Measurements from ENCODE around the gene ALPK3. TPM values are rescaled to one million over a fixed set of nuclear protein-coding genes. Genes with fewer than 3 reads are reported as not detected.

Gene ALPK3
- total RNA-seq, 1 donor from 2014 or later, result 5.4 TPM

DNA sequence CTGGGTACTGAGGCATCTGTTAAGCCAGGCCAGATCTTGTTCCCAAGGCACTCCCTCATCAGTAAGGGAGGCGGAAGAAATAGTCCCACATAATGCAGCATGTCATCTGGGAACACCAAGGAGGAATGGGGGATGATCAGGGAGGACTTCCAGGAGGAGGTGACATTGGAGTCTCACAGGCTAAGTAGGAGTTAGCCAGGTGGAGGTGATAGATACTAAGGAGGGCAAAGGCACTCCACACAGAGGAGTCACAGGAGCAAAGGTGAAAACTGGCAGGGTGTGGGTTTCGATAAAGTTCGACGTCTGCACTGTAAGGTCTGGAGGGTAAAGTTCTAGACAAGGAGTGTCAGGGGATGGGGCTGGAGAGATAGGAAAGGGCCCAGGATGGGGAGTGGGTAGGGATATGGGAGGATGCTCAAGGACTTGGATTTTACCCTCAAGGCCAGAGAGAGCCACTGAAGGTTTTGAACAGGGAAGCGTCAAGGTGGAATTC, 73.6 kb downstream of the ALPK3 start:
- H3K4me2 ChIP-seq, result no peak overlapping the region
- DNase-seq (ENCODE audit: low spot score), result no peak
- H3K36me3 ChIP-seq, result no peaks in the 10 kb centered on the region
- H3K79me2 ChIP-seq (ENCODE audit: low read depth), result no peaks in the 10 kb centered on the region
- no peak for TF ChIP-seq EZH2phosphoT487 (IDR thresholded peaks at IDR 0.05)
- no peak for TF ChIP-seq EZH2 (IDR thresholded peaks at IDR 0.05)
- TF ChIP-seq, protein P1, sequence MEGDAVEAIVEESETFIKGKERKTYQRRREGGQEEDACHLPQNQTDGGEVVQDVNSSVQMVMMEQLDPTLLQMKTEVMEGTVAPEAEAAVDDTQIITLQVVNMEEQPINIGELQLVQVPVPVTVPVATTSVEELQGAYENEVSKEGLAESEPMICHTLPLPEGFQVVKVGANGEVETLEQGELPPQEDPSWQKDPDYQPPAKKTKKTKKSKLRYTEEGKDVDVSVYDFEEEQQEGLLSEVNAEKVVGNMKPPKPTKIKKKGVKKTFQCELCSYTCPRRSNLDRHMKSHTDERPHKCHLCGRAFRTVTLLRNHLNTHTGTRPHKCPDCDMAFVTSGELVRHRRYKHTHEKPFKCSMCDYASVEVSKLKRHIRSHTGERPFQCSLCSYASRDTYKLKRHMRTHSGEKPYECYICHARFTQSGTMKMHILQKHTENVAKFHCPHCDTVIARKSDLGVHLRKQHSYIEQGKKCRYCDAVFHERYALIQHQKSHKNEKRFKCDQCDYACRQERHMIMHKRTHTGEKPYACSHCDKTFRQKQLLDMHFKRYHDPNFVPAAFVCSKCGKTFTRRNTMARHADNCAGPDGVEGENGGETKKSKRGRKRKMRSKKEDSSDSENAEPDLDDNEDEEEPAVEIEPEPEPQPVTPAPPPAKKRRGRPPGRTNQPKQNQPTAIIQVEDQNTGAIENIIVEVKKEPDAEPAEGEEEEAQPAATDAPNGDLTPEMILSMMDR (IDR thresholded peaks at IDR 0.05), result no peak
- no peak overlapping the region for H3K4me3 ChIP-seq
- no peaks in the 10 kb centered on the region for H4K20me1 ChIP-seq (ENCODE audit: low read depth)
- no peaks in the 10 kb centered on the region for H3K27me3 ChIP-seq
- H3K27ac Mint-ChIP-seq, result no peak overlapping the region
- peaks cover 8% of the 10 kb centered on the region for H3K27me3 Mint-ChIP-seq (ENCODE audit: insufficient read depth, low read depth)
- no peaks in the 10 kb centered on the region for H3K36me3 Mint-ChIP-seq
- H3K4me3 Mint-ChIP-seq, result no peak overlapping the region
- no peaks in the 10 kb centered on the region for H3K9me3 Mint-ChIP-seq
- no peak overlapping the region for H2AFZ ChIP-seq (replicated peaks)
- no peaks in the 10 kb centered on the region for H3F3A ChIP-seq (ENCODE audit: low read depth)
- H3K9me3 ChIP-seq (ENCODE audit: low read depth), result no peaks in the 10 kb centered on the region
- H3K4me1 ChIP-seq, result no peaks in the 10 kb centered on the region
- H3K4me1 Mint-ChIP-seq, result no peaks in the 10 kb centered on the region
- no peak overlapping the region for H3K27ac ChIP-seq
- H3K9ac ChIP-seq, result no peak overlapping the region

DNA sequence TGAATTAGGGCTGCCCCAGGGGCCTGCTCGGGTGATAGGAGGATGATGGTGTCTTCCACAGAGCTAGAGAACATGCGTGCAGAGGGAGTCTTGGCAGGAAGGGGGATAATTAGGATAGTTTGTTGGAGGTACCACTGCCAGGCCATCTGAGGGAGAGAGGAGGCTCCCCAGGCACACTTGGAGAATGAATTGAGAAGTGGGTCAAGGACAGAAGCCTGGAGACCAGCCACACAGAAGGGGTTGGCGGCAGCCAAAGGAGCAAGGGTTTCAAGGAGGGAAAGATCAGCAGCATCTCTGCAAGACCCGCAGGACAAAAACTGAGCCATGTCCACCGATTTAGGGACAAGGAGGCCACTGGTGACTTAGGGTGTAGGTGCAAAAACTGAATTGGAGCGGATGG, 74.2 kb downstream of the ALPK3 start:
- no peak overlapping the region for H3K4me3 Mint-ChIP-seq
- no peak overlapping the region for H3K27ac ChIP-seq
- no peaks in the 10 kb centered on the region for H3F3A ChIP-seq (ENCODE audit: low read depth)
- H3K27ac Mint-ChIP-seq, result no peak overlapping the region
- no peaks in the 10 kb centered on the region for H3K4me1 Mint-ChIP-seq
- H3K4me2 ChIP-seq, result no peak overlapping the region
- H3K9me3 ChIP-seq (ENCODE audit: low read depth), result no peaks in the 10 kb centered on the region
- no peaks in the 10 kb centered on the region for H4K20me1 ChIP-seq (ENCODE audit: low read depth)
- no peak overlapping the region for H3K9ac ChIP-seq
- H2AFZ ChIP-seq (replicated peaks), result no peak overlapping the region
- H3K27me3 Mint-ChIP-seq (ENCODE audit: insufficient read depth, low read depth), result peaks cover 8% of the 10 kb centered on the region
- TF ChIP-seq EZH2phosphoT487 (IDR thresholded peaks at IDR 0.05) (no peak), EZH2 (IDR thresholded peaks at IDR 0.05) (no peak)
- TF ChIP-seq, protein P1 (IDR thresholded peaks at IDR 0.05), result no peak
- DNase-seq (ENCODE audit: low spot score), result no peak
- H3K36me3 Mint-ChIP-seq, result no peaks in the 10 kb centered on the region
- H3K27me3 ChIP-seq, result no peaks in the 10 kb centered on the region
- H3K4me1 ChIP-seq, result no peaks in the 10 kb centered on the region
- no peaks in the 10 kb centered on the region for H3K9me3 Mint-ChIP-seq
- no peaks in the 10 kb centered on the region for H3K79me2 ChIP-seq (ENCODE audit: low read depth)
- no peaks in the 10 kb centered on the region for H3K36me3 ChIP-seq
- H3K4me3 ChIP-seq, result no peak overlapping the region

GRCh38 chr15:84892786-84893307, 75.7 kb downstream of the ALPK3 start:
- Mint-ChIP-seq H3K27me3 (ENCODE audit: insufficient read depth, low read depth) (peaks cover 8% of the 10 kb centered on the region), H3K36me3 (no peaks in the 10 kb centered on the region), H3K9me3 (no peaks in the 10 kb centered on the region), H3K27ac (no peak overlapping the region), H3K4me3 (no peak overlapping the region), H3K4me1 (no peaks in the 10 kb centered on the region)
- no peak for TF ChIP-seq EZH2 (IDR thresholded peaks at IDR 0.05)
- TF ChIP-seq, protein P1 (IDR thresholded peaks at IDR 0.05), result no peak
- TF ChIP-seq EZH2phosphoT487 (IDR thresholded peaks at IDR 0.05), result no peak
- Histone ChIP-seq H3K36me3 (no peaks in the 10 kb centered on the region), H3K79me2 (ENCODE audit: low read depth) (no peaks in the 10 kb centered on the region), H3K27ac (no peak overlapping the region), H3K9me3 (ENCODE audit: low read depth) (no peaks in the 10 kb centered on the region), H3K4me1 (no peaks in the 10 kb centered on the region), H3F3A (ENCODE audit: low read depth) (no peaks in the 10 kb centered on the region), H3K4me2 (no peak overlapping the region), H4K20me1 (ENCODE audit: low read depth) (no peaks in the 10 kb centered on the region), H2AFZ (replicated peaks) (no peak overlapping the region), H3K27me3 (no peaks in the 10 kb centered on the region), H3K4me3 (no peak overlapping the region), H3K9ac (no peak overlapping the region)
- no peak for DNase-seq (ENCODE audit: low spot score)

Data from neural progenitor cell (in vitro differentiated cells).